SH-SY5Y (cell line): ENCODE measurements around the gene TTC19.

Source experiments
- GATA2 ChIP-seq: IDR thresholded peaks from 2 replicates; pipeline ENCODE4 v1.6.1; 2011; ENCODE audit warnings: mild to moderate bottlenecking, low read depth, low read length
- GATA3 ChIP-seq: IDR thresholded peaks from 2 replicates; pipeline ENCODE4 v1.6.1; 2011; ENCODE audit warnings: low read depth, mild to moderate bottlenecking, low read length, moderate library complexity

GRCh38 chr17:15971098-15971678 is 28.4 kb upstream of the TTC19 start:
- TF ChIP-seq GATA2 (no peak), GATA3 (no peak)
